ENCODE data around the gene FCHSD2.
"Not testable (repeated sequence)": the region's sequence is repeated elsewhere in the genome, so short reads cannot be mapped to it uniquely, and the experiment has no call there.

FCHSD2 gene

GRCh38 chr11:72918851-72919250 is 223.3 kb downstream of the FCHSD2 start:
- no peaks in the 10 kb centered on the region for H3K9me3 ChIP-seq (ENCODE audit: low read length)
- peaks cover 57% of the 10 kb centered on the region for H3K36me3 ChIP-seq (ENCODE audit: insufficient read depth, low read length)
- TF ChIP-seq, protein P1, sequence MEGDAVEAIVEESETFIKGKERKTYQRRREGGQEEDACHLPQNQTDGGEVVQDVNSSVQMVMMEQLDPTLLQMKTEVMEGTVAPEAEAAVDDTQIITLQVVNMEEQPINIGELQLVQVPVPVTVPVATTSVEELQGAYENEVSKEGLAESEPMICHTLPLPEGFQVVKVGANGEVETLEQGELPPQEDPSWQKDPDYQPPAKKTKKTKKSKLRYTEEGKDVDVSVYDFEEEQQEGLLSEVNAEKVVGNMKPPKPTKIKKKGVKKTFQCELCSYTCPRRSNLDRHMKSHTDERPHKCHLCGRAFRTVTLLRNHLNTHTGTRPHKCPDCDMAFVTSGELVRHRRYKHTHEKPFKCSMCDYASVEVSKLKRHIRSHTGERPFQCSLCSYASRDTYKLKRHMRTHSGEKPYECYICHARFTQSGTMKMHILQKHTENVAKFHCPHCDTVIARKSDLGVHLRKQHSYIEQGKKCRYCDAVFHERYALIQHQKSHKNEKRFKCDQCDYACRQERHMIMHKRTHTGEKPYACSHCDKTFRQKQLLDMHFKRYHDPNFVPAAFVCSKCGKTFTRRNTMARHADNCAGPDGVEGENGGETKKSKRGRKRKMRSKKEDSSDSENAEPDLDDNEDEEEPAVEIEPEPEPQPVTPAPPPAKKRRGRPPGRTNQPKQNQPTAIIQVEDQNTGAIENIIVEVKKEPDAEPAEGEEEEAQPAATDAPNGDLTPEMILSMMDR (IDR thresholded peaks at IDR 0.05; ENCODE audit: low read length), result no peak
- no peak for TF ChIP-seq EZH2 (IDR thresholded peaks at IDR 0.05; ENCODE audit: borderline replicate concordance, low read length)
- no peaks in the 10 kb centered on the region for H4K20me1 ChIP-seq (ENCODE audit: insufficient read depth, low read length)
- no peak overlapping the region for H3K9ac ChIP-seq (ENCODE audit: low read length)
- no peaks in the 10 kb centered on the region for H3K9me2 ChIP-seq (ENCODE audit: low read depth, low read length)
- H3K27me3 ChIP-seq (ENCODE audit: insufficient read depth, low read length), result no peaks in the 10 kb centered on the region
- H3K4me3 ChIP-seq (ENCODE audit: low read depth, low read length, poor library complexity, severe bottlenecking), result no peak overlapping the region
- no peaks in the 10 kb centered on the region for H3F3A ChIP-seq (ENCODE audit: insufficient read depth, low read length)
- no peak overlapping the region for H3K4me2 ChIP-seq (ENCODE audit: low read length)
- H3K4me1 ChIP-seq (ENCODE audit: insufficient read depth, low read length, severe bottlenecking), result no peaks in the 10 kb centered on the region
- no peak overlapping the region for H2AFZ ChIP-seq (ENCODE audit: low read length)
- no peaks in the 10 kb centered on the region for H3K79me2 ChIP-seq (ENCODE audit: insufficient read depth, low read length)
- no peak overlapping the region for H3K27ac ChIP-seq (ENCODE audit: low read depth, low read length, poor library complexity, severe bottlenecking)

DNA sequence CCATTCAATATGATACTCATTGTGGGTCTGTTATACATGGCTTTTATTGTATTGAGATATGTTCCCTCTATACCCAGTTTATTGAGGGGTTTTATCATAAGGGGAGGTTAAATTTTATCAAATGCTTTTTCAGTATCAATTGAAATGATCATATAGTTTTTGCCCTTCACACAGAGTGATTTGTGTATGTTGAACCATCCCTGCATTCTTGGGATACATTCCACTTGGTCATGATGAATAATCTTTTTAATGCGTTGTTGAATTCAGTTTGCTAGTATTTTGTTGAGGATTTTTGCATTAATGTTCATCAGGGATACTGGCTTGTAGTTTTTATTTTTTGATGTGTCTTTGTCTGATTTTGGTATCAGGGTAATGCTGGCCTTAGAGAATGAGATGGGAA is 229.9 kb downstream of the FCHSD2 start:
- no peaks in the 10 kb centered on the region for H3F3A ChIP-seq (ENCODE audit: insufficient read depth, low read length)
- no peak overlapping the region for H3K4me3 ChIP-seq (ENCODE audit: low read depth, low read length, poor library complexity, severe bottlenecking)
- peaks cover 45% of the 10 kb centered on the region for H3K36me3 ChIP-seq (ENCODE audit: insufficient read depth, low read length)
- TF ChIP-seq EZH2 (IDR thresholded peaks at IDR 0.05; ENCODE audit: borderline replicate concordance, low read length), result no peak
- TF ChIP-seq, protein P1 (IDR thresholded peaks at IDR 0.05; ENCODE audit: low read length), result no peak
- H3K27ac ChIP-seq (ENCODE audit: low read depth, low read length, poor library complexity, severe bottlenecking), result no peak overlapping the region
- H3K4me2 ChIP-seq (ENCODE audit: low read length), result no peak overlapping the region
- H3K79me2 ChIP-seq (ENCODE audit: insufficient read depth, low read length), result no peaks in the 10 kb centered on the region
- no peaks in the 10 kb centered on the region for H3K9me2 ChIP-seq (ENCODE audit: low read depth, low read length)
- H3K27me3 ChIP-seq (ENCODE audit: insufficient read depth, low read length), result no peaks in the 10 kb centered on the region
- peaks cover 13% of the 10 kb centered on the region for H3K9me3 ChIP-seq (ENCODE audit: low read length)
- no peak overlapping the region for H3K9ac ChIP-seq (ENCODE audit: low read length)
- no peak overlapping the region for H2AFZ ChIP-seq (ENCODE audit: low read length)
- H4K20me1 ChIP-seq (ENCODE audit: insufficient read depth, low read length), result no peaks in the 10 kb centered on the region
- H3K4me1 ChIP-seq (ENCODE audit: insufficient read depth, low read length, severe bottlenecking), result no peaks in the 10 kb centered on the region

GRCh38 chr11:72909558-72910388 is 232.3 kb downstream of the FCHSD2 start:
- H3K4me1 ChIP-seq (ENCODE audit: insufficient read depth, low read length, severe bottlenecking); H3K4me2 ChIP-seq (ENCODE audit: low read length); H2AFZ ChIP-seq (ENCODE audit: low read length); H3K27me3 ChIP-seq (ENCODE audit: insufficient read depth, low read length); H3K79me2 ChIP-seq (ENCODE audit: insufficient read depth, low read length); H4K20me1 ChIP-seq (ENCODE audit: insufficient read depth, low read length); H3K9me2 ChIP-seq (ENCODE audit: low read depth, low read length); H3K4me3 ChIP-seq (ENCODE audit: low read depth, low read length, poor library complexity, severe bottlenecking); H3F3A ChIP-seq (ENCODE audit: insufficient read depth, low read length); H3K27ac ChIP-seq (ENCODE audit: low read depth, low read length, poor library complexity, severe bottlenecking); H3K9ac ChIP-seq (ENCODE audit: low read length): not testable (repeated sequence)
- Histone ChIP-seq H3K36me3 (ENCODE audit: insufficient read depth, low read length) (peaks cover 41% of the 10 kb centered on the region), H3K9me3 (ENCODE audit: low read length) (peaks cover 13% of the 10 kb centered on the region)

All from OCI-LY1 (cell line).